GM21515 (cell line): ENCODE data around the gene ZCCHC4.
"Not testable (repeated sequence)": the region's sequence is repeated elsewhere in the genome, so short reads cannot be mapped to it uniquely, and the experiment has no call there.

Experiments
- ATAC-seq: cut with Tn5 transposase; IDR thresholded peaks from one replicate; pipeline ENCODE4 v1.9.1; 2021; ENCODE audit not compliant: unreplicated experiment

Gene ZCCHC4

GRCh38 chr4:25320336-25320735, 7.8 kb downstream of the ZCCHC4 start:
- no peak for ATAC-seq

DNA sequence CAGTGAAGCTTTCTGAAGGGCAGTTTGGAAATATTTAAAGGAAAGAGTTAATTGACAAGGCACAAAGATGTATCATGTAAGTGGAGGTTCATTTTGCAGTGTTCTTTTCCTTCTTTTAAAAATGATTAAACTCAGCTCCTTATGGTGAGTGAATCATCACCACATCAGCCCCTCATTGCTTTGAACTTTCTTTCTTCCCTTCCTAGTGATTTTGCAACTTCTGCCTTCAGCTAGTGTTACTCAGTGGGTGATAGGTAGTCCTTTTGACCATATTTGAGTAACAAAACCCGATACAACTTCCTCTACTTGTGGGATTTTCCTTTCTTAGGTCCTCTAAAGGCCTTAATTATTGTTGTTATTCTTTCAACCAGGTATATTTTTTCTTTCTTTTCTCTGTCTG, 8.2 kb downstream of the ZCCHC4 start:
- no peak for ATAC-seq

- no peak for ATAC-seq
Observed at GRCh38 chr4:25321703-25322102, 9.1 kb downstream of the ZCCHC4 start.

DNA sequence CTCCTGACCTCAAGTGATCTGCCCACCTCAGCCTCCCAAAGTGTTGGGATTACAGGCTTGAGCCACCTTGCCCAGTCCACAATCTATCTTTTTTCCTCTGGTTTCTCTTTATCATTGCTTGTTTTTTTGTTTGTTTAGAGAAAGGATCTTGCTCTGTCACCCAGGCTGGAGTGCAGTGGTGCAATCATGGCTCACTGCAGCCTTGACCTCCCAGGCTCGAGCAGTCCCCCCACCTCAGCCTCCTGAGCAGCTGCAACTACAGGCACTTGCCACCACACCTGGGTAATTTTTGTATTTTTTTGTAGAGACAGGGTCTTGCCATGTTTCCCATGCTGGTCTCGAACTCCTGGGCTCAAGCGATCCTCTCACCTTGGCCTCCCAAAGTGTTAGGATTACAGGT, 15.9 kb downstream of the ZCCHC4 start:
- not testable (repeated sequence) for ATAC-seq

GRCh38 chr4:25330335-25330734, 17.8 kb downstream of the ZCCHC4 start:
- no peak for ATAC-seq

GRCh38 chr4:25330905-25331808, 18.6 kb downstream of the ZCCHC4 start:
- ATAC-seq: peak; percentile 79

GRCh38 chr4:25343671-25344070, 31.1 kb downstream of the ZCCHC4 start:
- ATAC-seq: no peak

GRCh38 chr4:25345744-25346143, 33.2 kb downstream of the ZCCHC4 start:
- no peak for ATAC-seq

DNA sequence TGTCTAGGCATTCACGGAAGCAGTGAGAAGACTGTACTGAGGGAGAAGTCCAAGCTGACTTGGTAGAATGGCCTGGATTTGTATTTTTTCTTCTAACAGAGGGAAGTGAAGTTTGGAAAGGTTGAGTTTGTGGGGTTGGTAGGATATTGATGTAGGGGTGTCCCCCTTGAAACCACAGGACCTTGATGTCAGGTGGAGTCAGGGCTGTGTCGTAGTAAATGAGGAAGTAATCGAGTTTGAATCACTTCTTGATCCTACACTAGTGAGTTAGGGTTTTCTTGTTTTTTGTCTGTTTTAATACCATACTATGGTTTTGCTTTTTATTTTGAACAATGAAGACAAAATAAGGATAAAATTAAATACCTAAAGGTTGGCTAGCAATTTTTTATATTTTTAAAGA, 34.3 kb downstream of the ZCCHC4 start:
- peak; percentile 72 for ATAC-seq

DNA sequence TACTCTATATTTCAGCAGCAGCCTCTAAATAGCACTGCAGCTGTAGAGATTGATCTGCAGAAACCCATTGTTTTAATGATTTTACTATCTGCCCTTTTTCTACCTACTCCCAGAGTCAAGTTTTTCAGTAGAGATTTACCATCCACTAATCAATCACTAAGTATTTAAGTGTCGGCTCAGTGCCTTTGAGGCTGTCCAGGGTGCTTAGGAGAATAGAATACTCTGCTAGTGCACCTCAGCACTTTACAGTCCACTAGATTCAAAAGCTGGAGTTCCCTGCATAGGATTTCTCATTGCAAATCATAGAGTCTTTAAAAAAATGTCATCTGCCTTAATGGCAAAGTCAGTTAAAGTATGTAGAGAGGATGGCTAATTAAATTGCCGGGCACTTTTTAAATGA, 34.9 kb downstream of the ZCCHC4 start:
- ATAC-seq: no peak

DNA sequence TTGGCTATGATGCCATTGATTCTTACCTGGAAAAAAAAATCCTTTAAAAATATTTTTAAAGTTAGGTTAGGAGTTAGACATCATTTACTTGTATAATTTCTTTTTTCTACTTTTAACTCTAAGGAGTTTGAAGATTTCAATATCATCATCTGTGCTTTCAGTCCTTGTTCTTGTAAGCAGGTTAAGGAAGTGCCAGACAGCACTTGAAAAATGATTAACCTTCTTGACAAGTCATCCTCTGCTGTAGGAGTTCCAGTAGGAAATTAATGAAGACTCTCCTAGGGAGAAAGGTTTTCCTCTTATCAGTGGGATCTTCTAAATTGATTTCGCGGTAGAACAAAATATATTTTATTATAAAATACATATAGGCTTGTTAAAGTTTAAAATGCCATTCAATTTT, 35.4 kb downstream of the ZCCHC4 start:
- ATAC-seq: no peak

GRCh38 chr4:25350561-25350960, 38.0 kb downstream of the ZCCHC4 start:
- no peak for ATAC-seq

GRCh38 chr4:25351777-25352416, 39.3 kb downstream of the ZCCHC4 start:
- no peak for ATAC-seq

DNA sequence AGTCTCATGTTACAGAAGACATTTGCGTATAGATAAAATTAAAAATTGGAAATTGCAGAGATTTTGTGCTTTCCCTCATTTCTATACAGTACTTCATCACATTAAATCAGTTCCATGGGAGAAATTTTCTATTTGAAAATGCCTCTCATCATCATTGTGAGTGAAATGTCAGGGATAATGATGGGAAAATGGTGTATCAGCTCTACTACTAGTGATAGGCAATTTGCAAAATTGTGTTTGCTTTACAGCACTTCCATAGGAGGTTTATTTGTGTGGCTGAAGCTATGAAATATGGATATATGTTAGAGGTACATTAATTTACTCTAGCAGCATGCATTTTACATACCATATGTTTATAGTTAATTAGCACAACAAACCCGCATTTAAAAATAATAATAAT, 43.5 kb downstream of the ZCCHC4 start:
- no peak for ATAC-seq

GRCh38 chr4:25358515-25359275, 46.1 kb downstream of the ZCCHC4 start:
- no peak for ATAC-seq

- ATAC-seq: no peak
Observed at GRCh38 chr4:25361253-25361652, 48.7 kb downstream of the ZCCHC4 start.

- no peak for ATAC-seq
Observed at GRCh38 chr4:25367004-25367621, 54.5 kb downstream of the ZCCHC4 start.

DNA sequence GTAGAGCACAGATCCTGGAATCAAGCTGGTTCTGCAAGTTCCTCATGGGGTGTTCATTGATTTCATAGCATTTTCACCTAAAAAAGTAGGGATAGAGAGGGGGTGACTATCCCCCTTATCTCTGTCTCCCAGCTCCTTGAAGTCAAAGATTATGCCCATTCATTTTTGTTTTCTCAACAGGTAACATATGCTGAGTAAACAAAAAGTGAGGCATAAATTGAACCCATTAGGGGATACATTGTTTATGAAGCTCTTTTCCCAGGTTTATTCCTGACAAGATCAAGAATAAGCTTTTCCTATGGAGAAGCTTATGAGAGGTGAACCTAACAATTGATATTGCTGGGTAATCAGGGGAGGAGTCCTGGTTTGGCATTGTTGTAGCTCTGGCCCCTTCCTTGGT, 55.3 kb downstream of the ZCCHC4 start:
- ATAC-seq: no peak

GRCh38 chr4:25368315-25368714, 55.7 kb downstream of the ZCCHC4 start:
- no peak for ATAC-seq

- ATAC-seq: no peak
Observed at GRCh38 chr4:25370242-25370641, 57.7 kb downstream of the ZCCHC4 start.

GRCh38 chr4:25372549-25372948, 60.0 kb downstream of the ZCCHC4 start:
- ATAC-seq: not testable (repeated sequence)
